Caco-2 (cell line): ENCODE results near the gene ARL3. TPM values are rescaled to one million over a fixed set of nuclear protein-coding genes. Genes with fewer than 3 reads are reported as not detected.
A peak's percentile ranks its signal among the peaks of the same experiment; 100 is the strongest.

Experiments used
- BruUV-seq: library from RNA; stranded (reverse); fragments of 400-500 nt; replicated peaks from 2 replicates; lab custom pipeline; 2021; lab: Mats Ljungman, UMichigan
- CTCF ChIA-PET: fragments of 300-600 bp; sonication (Branson Sonifier 250); formaldehyde crosslinking; loops from one replicate; lab custom pipeline; 2022; ENCODE audit warnings: antibody characterized with exemption; lab: Charles Lee
- POLR2A ChIA-PET: fragments of 300-600 bp; sonication (Branson Sonifier 250); formaldehyde crosslinking; loops from one replicate; lab custom pipeline; 2022; ENCODE audit warnings: antibody characterized with exemption; lab: Charles Lee
- DNase-seq, 2 experiments: peaks; one replicate each; pipeline versions ENCODE4 v3.0.0 to v3.0.0-alpha.2; 2020 to 2022
- H3K27me3 ChIP-seq: replicated peaks from 2 replicates; pipeline ENCODE4 v1.6.0; 2011; ENCODE audit warnings: low read length; ENCODE audit not compliant: control insufficient read depth, insufficient read depth
- H3K36me3 ChIP-seq: 2 replicates; pipeline ENCODE4 v1.5.1; 2011; ENCODE audit warnings: low read length; ENCODE audit not compliant: control insufficient read depth, insufficient read depth
- H3K4me1 ChIP-seq: fragments of 250-450 bp; sonication (Bioruptor Pico); 2 replicates; pipeline ENCODE4 v1.5.1; 2020; ENCODE audit warnings: mild to moderate bottlenecking
- H3K4me3 ChIP-seq: 2 replicates; pipeline ENCODE4 v1.5.1; 2011; ENCODE audit warnings: low read depth, mild to moderate bottlenecking, control low read depth, low read length
- H3K9me3 ChIP-seq: fragments of 250-450 bp; sonication (Bioruptor Pico); 2 replicates; pipeline ENCODE4 v1.5.1; 2020; ENCODE audit warnings: mild to moderate bottlenecking, moderate library complexity
- H3K27ac Mint-ChIP-seq: one replicate; pipeline ENCODE4 v1.8.0; 2022; ENCODE audit warnings: mixed read lengths; ENCODE audit not compliant: unreplicated experiment
- H3K27me3 Mint-ChIP-seq: one replicate; pipeline ENCODE4 v1.8.0; 2022; ENCODE audit warnings: mixed read lengths; ENCODE audit not compliant: insufficient read depth, unreplicated experiment
- H3K36me3 Mint-ChIP-seq: one replicate; pipeline ENCODE4 v1.8.0; 2022; ENCODE audit warnings: mild to moderate bottlenecking, mixed read lengths; ENCODE audit not compliant: insufficient read depth, unreplicated experiment
- H3K4me1 Mint-ChIP-seq: one replicate; pipeline ENCODE4 v1.8.0; 2022; ENCODE audit warnings: low read depth, mixed read lengths; ENCODE audit not compliant: unreplicated experiment
- H3K4me3 Mint-ChIP-seq: one replicate; pipeline ENCODE4 v1.8.0; 2022; ENCODE audit warnings: mild to moderate bottlenecking, moderate library complexity, mixed read lengths; ENCODE audit not compliant: unreplicated experiment
- H3K9me3 Mint-ChIP-seq: one replicate; pipeline ENCODE4 v1.8.0; 2022; ENCODE audit warnings: mixed read lengths; ENCODE audit not compliant: unreplicated experiment
- intact Hi-C: fragments of 100-400 bp; cut with micrococcal nuclease; formaldehyde crosslinking; loops from one replicate; pipeline ENCODE4 v1.10.0; 2022; ENCODE audit not compliant: unreplicated experiment
- total RNA-seq: library from RNA; stranded (reverse); gene quantifications from 2 replicates; pipeline ENCODE4 v1.2.3, GENCODE V29; 2022
- TF ChIP-seq, protein P1 (sequence below), 2 experiments: fragments of 200-600 bp in 1 of 2; IDR thresholded peaks; 1 replicate in 1 of 2; 2 replicates in 1 of 2; pipeline versions ENCODE4 v1.5.1 to v1.8.0; 2011 to 2022; ENCODE audit warnings: antibody characterized with exemption in 1 of 2, control low read depth in 1 of 2, inconsistent platforms in 1 of 2, low read depth in 1 of 2, low read length in 1 of 2, mild to moderate bottlenecking in 1 of 2, moderate library complexity in 1 of 2; ENCODE audit not compliant: insufficient read depth in 1 of 2, severe bottlenecking in 1 of 2, unreplicated experiment in 1 of 2

Gene ARL3
- total RNA-seq, 1 experiment from 2014 or later: 7.8 TPM

- Mint-ChIP-seq H3K27me3 (no peaks in the 10 kb centered on the region), H3K4me3 (peak within 1 kb of the TSS; percentile 92), H3K27ac (peak within 1 kb of the TSS; percentile 84), H3K4me1 (peaks cover 18% of the 10 kb centered on the region), H3K36me3 (peaks cover 23% of the 10 kb centered on the region), H3K9me3 (no peaks in the 10 kb centered on the region)
- Histone ChIP-seq H3K4me1 (peaks cover 11% of the 10 kb centered on the region), H3K27me3 (no peaks in the 10 kb centered on the region), H3K9me3 (no peaks in the 10 kb centered on the region), H3K4me3 (peak within 1 kb of the TSS; percentile 74), H3K36me3 (no peaks in the 10 kb centered on the region)
- intact Hi-C loops: loop anchor here (2.0 kb wide), 1 partner anchor 35 kb away; no protein-coding TSS in a partner anchor
- TF ChIP-seq, protein P1, sequence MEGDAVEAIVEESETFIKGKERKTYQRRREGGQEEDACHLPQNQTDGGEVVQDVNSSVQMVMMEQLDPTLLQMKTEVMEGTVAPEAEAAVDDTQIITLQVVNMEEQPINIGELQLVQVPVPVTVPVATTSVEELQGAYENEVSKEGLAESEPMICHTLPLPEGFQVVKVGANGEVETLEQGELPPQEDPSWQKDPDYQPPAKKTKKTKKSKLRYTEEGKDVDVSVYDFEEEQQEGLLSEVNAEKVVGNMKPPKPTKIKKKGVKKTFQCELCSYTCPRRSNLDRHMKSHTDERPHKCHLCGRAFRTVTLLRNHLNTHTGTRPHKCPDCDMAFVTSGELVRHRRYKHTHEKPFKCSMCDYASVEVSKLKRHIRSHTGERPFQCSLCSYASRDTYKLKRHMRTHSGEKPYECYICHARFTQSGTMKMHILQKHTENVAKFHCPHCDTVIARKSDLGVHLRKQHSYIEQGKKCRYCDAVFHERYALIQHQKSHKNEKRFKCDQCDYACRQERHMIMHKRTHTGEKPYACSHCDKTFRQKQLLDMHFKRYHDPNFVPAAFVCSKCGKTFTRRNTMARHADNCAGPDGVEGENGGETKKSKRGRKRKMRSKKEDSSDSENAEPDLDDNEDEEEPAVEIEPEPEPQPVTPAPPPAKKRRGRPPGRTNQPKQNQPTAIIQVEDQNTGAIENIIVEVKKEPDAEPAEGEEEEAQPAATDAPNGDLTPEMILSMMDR (IDR thresholded peaks at IDR 0.05; ENCODE audit: insufficient read depth in 1 of 2, low read depth in 1 of 2, low read length in 1 of 2, severe bottlenecking in 1 of 2, unreplicated experiment in 1 of 2): no peak
- BruUV-seq: no TSS peak
- peak; percentile 62 to 66 for DNase-seq
- ChIA-PET CTCF (interaction anchor here (0.6 to 2.2 kb wide), 9 partner anchors 15 to 194 kb away, joined by 3 to 11 read pairs (median 5); partner anchors contain the start of genes ACTR1A and SUFU), POLR2A (interaction anchor here (0.5 to 0.8 kb wide), 2 partner anchors 16 to 70 kb away, joined by 3 to 9 read pairs; partner anchors contain the start of gene ARL3)
These were observed 70.0 kb downstream of the ARL3 start, which contains the start of gene TRIM8 for GRCh38 chr10:102644066-102644645. TSS of gene TRIM8 (plus strand) at chr10:102644479. CDS start at chr10:102644618, 139 bp downstream.

DNA sequence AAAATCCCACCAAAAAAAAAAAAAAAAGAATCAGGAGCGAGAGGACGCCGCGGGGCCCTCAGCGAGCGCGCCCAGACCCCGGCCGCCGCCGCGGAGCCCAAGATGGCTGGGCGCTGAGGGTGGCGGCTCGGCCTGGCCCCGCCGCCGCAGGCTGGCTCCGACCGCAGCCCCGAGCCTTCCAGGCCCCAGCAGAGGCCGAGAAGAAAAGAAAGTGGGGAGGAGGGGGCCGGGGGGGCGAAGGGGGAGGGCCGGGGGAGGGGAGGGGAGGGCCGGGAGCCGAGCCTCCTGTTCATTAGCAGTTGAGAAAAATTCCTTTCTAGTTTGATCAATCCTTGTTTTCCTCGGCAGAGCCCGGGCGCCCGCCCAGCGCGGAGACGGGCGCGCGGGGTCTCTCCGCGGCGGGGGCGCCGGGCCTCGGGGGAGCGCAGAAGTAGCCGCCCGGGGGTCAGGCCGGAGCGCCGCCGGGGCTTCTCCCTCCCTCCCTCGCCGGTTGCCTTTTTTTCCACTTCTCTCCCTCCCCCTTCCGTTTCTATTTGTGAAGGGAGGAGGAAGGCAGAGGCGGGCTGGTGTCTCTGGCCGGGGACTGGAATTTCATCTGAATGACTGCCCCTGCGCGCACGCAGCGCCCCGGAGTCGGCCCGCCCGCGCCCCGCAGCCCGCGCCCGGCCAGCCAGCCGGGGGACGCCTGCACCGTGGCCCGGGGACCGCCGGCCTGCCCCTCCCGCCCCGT lies 70.7 kb downstream of the ARL3 start:
- Mint-ChIP-seq H3K36me3 (peaks cover 23% of the 10 kb centered on the region), H3K4me3 (peak overlapping the region; percentile 92), H3K27ac (peak overlapping the region; percentile 78), H3K27me3 (no peaks in the 10 kb centered on the region), H3K9me3 (no peaks in the 10 kb centered on the region), H3K4me1 (peaks cover 18% of the 10 kb centered on the region)
- TF ChIP-seq, protein P1 (IDR thresholded peaks at IDR 0.05; ENCODE audit: insufficient read depth in 1 of 2, low read depth in 1 of 2, low read length in 1 of 2, severe bottlenecking in 1 of 2, unreplicated experiment in 1 of 2): no peak
- peaks cover 11% of the 10 kb centered on the region for H3K4me1 ChIP-seq
- H3K36me3 ChIP-seq: no peaks in the 10 kb centered on the region
- H3K9me3 ChIP-seq: no peaks in the 10 kb centered on the region
- CTCF ChIA-PET: interaction anchor here (1.5 to 2.2 kb wide), 4 partner anchors 14 to 193 kb away, joined by 3 to 11 read pairs (median 6); no protein-coding TSS in a partner anchor
- H3K4me3 ChIP-seq: peak overlapping the region; percentile 74
- POLR2A ChIA-PET: interaction anchor here (1.8 kb wide), 1 partner anchor 14 kb away, joined by 12 read pairs; no protein-coding TSS in a partner anchor
- peak; percentile 71 to 74 for DNase-seq
- intact Hi-C loops: loop anchor here (1.0 to 2.0 kb wide), 2 partner anchors 28 to 35 kb away; no protein-coding TSS in a partner anchor
- H3K27me3 ChIP-seq: no peaks in the 10 kb centered on the region
- TSS peak; percentile 20 for BruUV-seq
